ENCODE measurements around the gene CLECL1. TPM values are rescaled to one million over a fixed set of nuclear protein-coding genes. Genes with fewer than 3 reads are reported as not detected.
"Not testable (repeated sequence)": the region's sequence is repeated elsewhere in the genome, so short reads cannot be mapped to it uniquely, and the experiment has no call there.

Gene CLECL1
- total RNA-seq, 2 experiments from 2014 or later: 1.7 to 1.9 TPM

DNA sequence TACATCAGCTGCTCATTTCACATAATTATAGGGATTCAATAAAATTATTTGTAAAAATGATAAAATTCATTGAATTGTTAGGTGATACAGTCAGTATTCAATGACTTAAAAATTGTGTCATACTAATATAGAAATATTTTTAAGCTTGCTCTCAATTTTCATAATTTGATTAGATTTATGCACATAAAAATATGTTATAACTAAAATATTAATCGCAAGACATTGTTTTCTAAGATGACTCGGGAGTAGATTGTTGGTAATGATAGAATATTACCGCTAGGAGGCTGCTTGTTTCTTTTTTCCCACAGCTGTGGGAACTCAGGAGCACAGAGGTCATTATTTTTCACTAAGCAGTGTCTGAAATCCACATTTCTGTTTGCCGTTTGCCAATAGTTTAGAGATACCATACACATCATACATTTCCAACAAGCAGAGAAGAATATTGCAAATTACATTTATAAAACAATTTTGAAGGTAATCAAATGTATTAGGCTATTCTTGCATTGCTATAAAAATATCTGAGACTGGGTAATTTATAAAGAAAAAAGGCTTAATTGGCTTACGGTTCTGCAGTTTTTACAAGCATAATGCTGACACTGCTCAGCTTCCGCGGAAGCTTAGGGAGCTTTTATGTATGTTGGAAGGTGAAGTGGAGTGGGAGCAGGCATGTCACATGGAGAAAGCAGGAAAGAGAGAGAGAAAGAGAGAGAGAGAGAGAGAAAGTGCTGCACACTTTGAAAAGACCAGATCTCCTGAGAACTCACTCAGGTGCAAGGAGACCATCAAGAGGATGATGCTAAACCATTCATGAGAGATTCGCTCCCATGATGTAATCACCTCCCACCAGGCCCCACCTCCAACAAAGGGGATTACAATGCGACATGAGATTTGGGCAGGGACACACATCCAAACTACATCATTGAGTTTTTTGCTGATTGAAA lies 18.6 kb upstream of the CLECL1 start:
- no peaks in the 10 kb centered on the region for H3K9me3 Mint-ChIP-seq
- CTCF ChIA-PET: interaction anchor here (0.5 to 19.4 kb wide), 23 partner anchors 9 to 388 kb away, joined by 3 to 537 read pairs (median 6); partner anchors contain the start of genes CD69 and CLEC12B
- no peaks in the 10 kb centered on the region for H3K27me3 Mint-ChIP-seq (ENCODE audit: low read depth)
- peak overlapping the region; percentile 91 for H3K27ac Mint-ChIP-seq
- DNase-seq: peak; percentile 77
- peak overlapping the region; percentile 74 for H3K4me3 Mint-ChIP-seq
- H3K36me3 Mint-ChIP-seq (ENCODE audit: low read depth): peaks cover 43% of the 10 kb centered on the region
- peaks cover 48% of the 10 kb centered on the region for H3K4me1 Mint-ChIP-seq (ENCODE audit: low read depth)
- intact Hi-C loops (cut with micrococcal nuclease): loop anchor here (1.0 to 2.0 kb wide), 3 partner anchors 10 to 421 kb away; partner anchors contain the start of gene CLEC2B

DNA sequence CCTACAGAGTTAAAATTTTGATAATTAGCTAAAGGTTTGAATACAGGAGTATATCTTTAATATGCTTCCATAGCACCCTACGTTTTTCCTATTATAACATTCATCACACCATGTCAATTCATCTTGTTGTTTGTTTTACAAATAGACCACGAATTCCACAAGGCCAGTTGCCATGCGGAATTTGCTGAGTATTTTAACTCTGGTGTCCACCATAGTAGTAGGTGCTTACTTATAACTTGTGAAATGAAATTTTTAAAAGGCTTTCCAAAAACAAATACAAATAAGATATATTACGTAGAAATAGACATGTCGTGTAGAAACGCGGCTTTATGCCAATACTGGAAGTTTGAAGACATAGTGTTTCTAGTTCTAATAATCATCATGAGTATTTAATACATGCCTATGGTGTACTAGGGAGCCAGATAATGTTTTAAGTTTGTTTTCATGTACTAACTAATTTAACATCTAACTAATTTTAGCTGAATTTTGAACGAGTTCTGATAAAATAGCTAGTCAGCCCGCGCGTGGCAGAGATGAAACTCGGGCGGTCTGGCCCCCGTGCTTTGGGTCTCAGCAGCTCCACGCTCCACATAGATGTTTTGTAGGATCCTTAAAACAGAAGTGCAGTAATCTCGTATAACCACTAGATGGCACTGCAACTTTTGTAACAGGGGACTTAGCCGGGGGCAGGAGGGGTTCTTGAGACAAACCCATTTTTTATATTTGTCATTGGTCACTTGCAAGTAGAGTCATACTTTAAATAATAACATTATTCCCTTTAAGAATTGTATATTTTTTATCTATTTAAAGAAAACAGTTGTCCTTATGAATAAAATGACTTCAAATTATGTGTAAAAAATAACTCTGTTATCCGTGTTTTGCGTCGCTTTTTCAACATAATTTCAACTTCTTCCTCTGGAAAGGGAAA lies 17.6 kb upstream of the CLECL1 start:
- H3K4me3 Mint-ChIP-seq: peak overlapping the region; percentile 74
- peaks cover 44% of the 10 kb centered on the region for H3K4me1 Mint-ChIP-seq (ENCODE audit: low read depth)
- CTCF ChIA-PET: interaction anchor here (0.6 to 19.4 kb wide), 31 partner anchors 8 to 392 kb away, joined by 3 to 537 read pairs (median 5); partner anchors contain the start of genes CD69 and CLEC12B
- H3K27me3 Mint-ChIP-seq (ENCODE audit: low read depth): no peaks in the 10 kb centered on the region
- peak; percentile 68 for DNase-seq
- no peaks in the 10 kb centered on the region for H3K9me3 Mint-ChIP-seq
- H3K36me3 Mint-ChIP-seq (ENCODE audit: low read depth): peaks cover 36% of the 10 kb centered on the region
- peak overlapping the region; percentile 71 for H3K27ac Mint-ChIP-seq
- intact Hi-C loops (cut with micrococcal nuclease): loop anchor here (1.0 to 2.0 kb wide), 8 partner anchors 8 to 420 kb away; partner anchors contain the start of gene CLEC2B

DNA sequence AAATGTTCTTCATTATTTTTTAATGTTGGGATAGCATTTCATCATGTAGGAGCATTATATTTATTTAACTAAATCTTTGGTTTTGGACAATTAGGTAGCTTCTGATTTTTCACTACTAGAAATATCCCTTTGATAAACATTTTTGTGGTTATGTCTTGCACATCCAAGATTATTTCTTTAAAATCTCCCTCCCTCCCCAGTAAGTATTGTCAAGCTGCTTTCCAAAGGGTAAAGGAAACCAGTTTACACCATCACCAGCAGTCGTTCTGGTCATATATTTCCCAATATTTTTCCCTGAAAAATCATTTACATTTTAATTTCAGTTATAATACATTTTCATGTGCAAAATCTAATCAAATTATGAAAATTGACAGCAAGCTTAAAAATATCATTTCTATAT lies 16.7 kb upstream of the CLECL1 start:
- peaks cover 44% of the 10 kb centered on the region for H3K4me1 Mint-ChIP-seq (ENCODE audit: low read depth)
- no peak for DNase-seq
- no peaks in the 10 kb centered on the region for H3K27me3 Mint-ChIP-seq (ENCODE audit: low read depth)
- intact Hi-C loops (cut with micrococcal nuclease): loop anchor here (1.0 to 5.0 kb wide), 9 partner anchors 7 to 813 kb away; partner anchors contain the start of genes CLEC2B and GABARAPL1
- peak overlapping the region; percentile 8 for H3K27ac Mint-ChIP-seq
- H3K4me3 Mint-ChIP-seq: no peak overlapping the region
- H3K36me3 Mint-ChIP-seq (ENCODE audit: low read depth): peaks cover 27% of the 10 kb centered on the region
- CTCF ChIA-PET: interaction anchor here (0.6 to 19.4 kb wide), 25 partner anchors 9 to 680 kb away, joined by 3 to 537 read pairs (median 5); partner anchors contain the start of genes CD69 and CLEC12B
- H3K9me3 Mint-ChIP-seq: no peaks in the 10 kb centered on the region

DNA sequence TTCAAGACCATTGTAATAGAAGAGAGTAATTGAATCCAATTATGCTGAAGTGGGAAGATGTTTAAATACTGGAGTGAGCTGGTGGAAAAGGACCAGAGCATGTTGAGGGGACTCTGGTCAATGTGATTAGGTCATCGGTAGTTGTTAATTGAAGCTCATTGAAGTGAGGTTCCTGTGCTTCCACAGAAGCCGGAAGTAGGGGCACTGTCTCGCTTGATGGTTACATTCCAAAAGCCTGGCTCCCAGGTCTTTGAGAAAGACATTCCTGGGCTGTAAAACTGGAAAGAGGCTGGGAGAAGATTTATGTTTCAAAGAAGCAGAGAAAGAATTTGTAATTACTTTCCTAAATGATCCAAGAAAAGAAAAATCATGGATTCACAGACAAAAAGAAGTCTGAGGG lies 12.3 kb upstream of the CLECL1 start:
- intact Hi-C loops (cut with micrococcal nuclease): loop anchor here (5.0 kb wide), 1 partner anchor 817 kb away; no protein-coding TSS in a partner anchor

DNA sequence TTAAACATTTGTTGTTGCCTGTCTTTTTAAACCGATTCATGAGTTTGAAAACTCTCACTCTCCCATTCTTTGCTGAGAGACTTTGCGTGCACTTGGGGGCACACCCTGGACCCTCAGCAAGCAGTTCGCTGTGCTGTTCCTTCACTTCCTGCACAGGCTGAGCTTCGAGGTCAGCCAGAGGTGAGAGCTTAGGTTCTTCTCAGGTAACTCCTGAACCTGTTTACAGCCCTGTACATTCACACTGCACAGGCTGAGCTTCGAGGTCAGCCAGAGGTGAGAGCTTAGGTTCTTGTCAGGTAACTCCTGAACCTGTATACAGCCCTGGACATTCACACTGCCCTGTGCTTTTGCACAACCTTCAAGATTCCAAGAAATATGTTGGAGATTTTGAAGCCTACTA lies 9.8 kb upstream of the CLECL1 start:
- intact Hi-C loops (cut with micrococcal nuclease): loop anchor here (1.0 to 5.0 kb wide), 4 partner anchors 8 to 930 kb away; partner anchors contain the start of gene STYK1
- peak overlapping the region; percentile 71 for H3K4me3 Mint-ChIP-seq
- H3K9me3 Mint-ChIP-seq: no peaks in the 10 kb centered on the region
- no peaks in the 10 kb centered on the region for H3K27me3 Mint-ChIP-seq (ENCODE audit: low read depth)
- H3K36me3 Mint-ChIP-seq (ENCODE audit: low read depth): peaks cover 3% of the 10 kb centered on the region
- CTCF ChIA-PET: interaction anchor here (0.5 to 3.7 kb wide), 50 partner anchors 8 to 441 kb away, joined by 3 to 88 read pairs (median 4); partner anchors contain the start of genes CLEC2D and CLECL1
- H3K27ac Mint-ChIP-seq: peak overlapping the region; percentile 13
- peaks cover 62% of the 10 kb centered on the region for H3K4me1 Mint-ChIP-seq (ENCODE audit: low read depth)
- DNase-seq: no peak

More for the DNA sequence above, 12.3 kb upstream of the CLECL1 start:
- no peaks in the 10 kb centered on the region for H3K27me3 Mint-ChIP-seq (ENCODE audit: low read depth)
- no peaks in the 10 kb centered on the region for H3K36me3 Mint-ChIP-seq (ENCODE audit: low read depth)
- no peaks in the 10 kb centered on the region for H3K9me3 Mint-ChIP-seq
- no peak overlapping the region for H3K4me3 Mint-ChIP-seq
- CTCF ChIA-PET: interaction anchor here (0.7 to 19.4 kb wide), 4 partner anchors 54 to 430 kb away, joined by 3 to 537 read pairs (median 14); no protein-coding TSS in a partner anchor
- no peak overlapping the region for H3K27ac Mint-ChIP-seq
- peaks cover 51% of the 10 kb centered on the region for H3K4me1 Mint-ChIP-seq (ENCODE audit: low read depth)
- DNase-seq: no peak

DNA sequence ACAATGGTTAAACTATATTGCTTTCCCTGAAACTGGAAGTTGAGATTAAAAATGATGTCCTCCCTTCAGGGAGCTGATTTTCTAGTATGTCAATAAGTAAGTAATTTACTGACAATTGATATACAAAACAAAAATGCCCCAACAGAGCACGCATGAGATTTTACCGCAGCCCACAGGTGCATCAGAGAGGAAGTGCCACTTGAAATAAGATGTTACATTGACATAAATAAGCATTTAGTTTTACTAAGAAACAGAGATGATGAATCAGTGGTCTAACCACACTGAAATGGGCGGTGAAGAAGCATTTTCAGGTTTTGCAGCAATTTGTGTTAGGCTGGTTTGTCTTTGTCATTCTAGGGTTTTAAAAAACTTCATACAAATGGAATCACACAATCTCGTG lies 8.8 kb upstream of the CLECL1 start:
- H3K27me3 Mint-ChIP-seq (ENCODE audit: low read depth): no peaks in the 10 kb centered on the region
- peak overlapping the region; percentile 60 for H3K27ac Mint-ChIP-seq
- peak; percentile 91 for DNase-seq
- peaks cover 3% of the 10 kb centered on the region for H3K36me3 Mint-ChIP-seq (ENCODE audit: low read depth)
- peak overlapping the region; percentile 70 for H3K4me3 Mint-ChIP-seq
- intact Hi-C loops (cut with micrococcal nuclease): loop anchor here (1.0 to 5.0 kb wide), 11 partner anchors 8 to 931 kb away; partner anchors contain the start of genes CLECL1 and STYK1
- H3K9me3 Mint-ChIP-seq: no peaks in the 10 kb centered on the region
- CTCF ChIA-PET: interaction anchor here (0.9 to 2.7 kb wide), 10 partner anchors 9 to 411 kb away, joined by 3 to 88 read pairs (median 6); partner anchors contain the start of genes CLEC2D and CLECL1
- H3K4me1 Mint-ChIP-seq (ENCODE audit: low read depth): peaks cover 66% of the 10 kb centered on the region

DNA sequence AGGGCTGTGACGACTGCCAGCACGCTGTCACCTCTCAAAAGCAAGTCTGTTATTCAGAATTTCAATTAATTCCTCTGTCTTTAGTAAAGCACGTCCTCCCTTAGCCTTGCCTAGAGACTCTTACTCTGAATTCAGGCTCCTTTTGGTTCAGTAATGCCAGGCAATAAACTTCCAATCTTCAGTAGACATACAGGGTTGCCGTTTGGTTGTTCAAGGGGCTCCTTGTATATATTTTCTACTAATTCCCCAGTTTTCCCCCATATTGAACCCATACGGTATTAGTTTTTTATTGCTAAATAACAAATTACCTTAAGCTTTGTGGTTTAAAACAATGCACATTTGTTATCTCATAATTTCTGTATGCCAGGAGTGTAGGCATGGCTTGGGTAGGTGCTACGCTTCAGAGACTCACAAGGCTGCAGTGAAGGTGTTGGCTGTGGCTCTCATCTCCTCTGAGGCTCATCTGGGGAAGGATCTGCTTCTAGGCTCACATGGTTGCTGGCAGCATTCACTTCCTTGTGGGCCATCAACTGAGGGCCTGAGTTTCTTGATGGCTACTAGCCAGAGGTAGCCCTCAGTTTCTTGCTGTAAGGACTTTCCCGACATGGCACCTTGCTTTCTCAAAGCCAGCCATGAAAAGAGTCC lies 7.3 kb upstream of the CLECL1 start:
- Mint-ChIP-seq H3K27ac (peak overlapping the region; percentile 65), H3K36me3 (ENCODE audit: low read depth) (peaks cover 3% of the 10 kb centered on the region), H3K27me3 (ENCODE audit: low read depth) (no peaks in the 10 kb centered on the region), H3K4me1 (ENCODE audit: low read depth) (peaks cover 69% of the 10 kb centered on the region), H3K4me3 (peak overlapping the region; percentile 61), H3K9me3 (peaks cover 3% of the 10 kb centered on the region)
- no peak for DNase-seq
- intact Hi-C loops (cut with micrococcal nuclease): loop anchor here (2.0 to 5.0 kb wide), 3 partner anchors 33 to 932 kb away; partner anchors contain the start of gene STYK1
- CTCF ChIA-PET: interaction anchor here (1.5 kb wide), 1 partner anchor 32 kb away, joined by 3 read pairs; no protein-coding TSS in a partner anchor

DNA sequence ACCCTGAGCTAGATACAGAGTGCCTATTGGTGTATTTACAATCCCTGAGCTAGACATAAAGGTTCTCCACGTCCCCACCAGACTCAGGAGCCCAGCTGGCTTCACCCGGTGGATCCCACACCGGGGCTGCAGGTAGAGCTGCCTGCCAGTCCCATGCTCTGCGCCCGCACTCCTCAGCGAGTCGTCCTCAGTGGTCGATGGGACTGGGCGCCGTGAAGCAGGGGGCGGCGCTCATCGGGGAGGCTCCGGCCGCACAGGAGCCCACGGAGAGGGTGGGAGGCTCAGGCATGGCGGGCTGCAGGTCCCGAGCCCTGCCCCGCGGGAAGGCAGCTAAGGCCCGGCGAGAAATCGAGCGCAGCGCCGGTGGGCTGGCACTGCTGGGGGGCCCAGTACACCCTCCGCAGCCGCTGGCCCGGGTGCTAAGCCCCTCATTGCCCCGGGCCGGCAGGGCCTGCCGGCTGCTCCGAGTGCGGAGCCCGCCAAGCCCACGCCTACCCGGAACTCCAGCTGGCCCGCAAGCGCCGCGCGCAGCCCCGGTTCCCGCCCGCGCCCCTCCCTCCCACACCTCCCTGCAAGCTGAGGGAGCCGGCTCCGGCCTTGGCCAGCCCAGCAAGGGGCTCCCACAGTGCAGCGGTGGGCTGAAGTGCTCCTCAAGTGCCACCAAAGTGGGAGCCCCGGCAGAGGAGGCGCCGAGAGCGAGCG lies 6.7 kb upstream of the CLECL1 start:
- H3K9me3 Mint-ChIP-seq; H3K36me3 Mint-ChIP-seq (ENCODE audit: low read depth); DNase-seq; H3K27ac Mint-ChIP-seq; H3K27me3 Mint-ChIP-seq (ENCODE audit: low read depth): not testable (repeated sequence)
- H3K4me3 Mint-ChIP-seq: peak overlapping the region; percentile 61
- intact Hi-C loops (cut with micrococcal nuclease): loop anchor here (2.0 to 5.0 kb wide), 3 partner anchors 33 to 933 kb away; partner anchors contain the start of gene STYK1
- H3K4me1 Mint-ChIP-seq (ENCODE audit: low read depth): peaks cover 62% of the 10 kb centered on the region
- CTCF ChIA-PET: interaction anchor here (1.2 to 1.5 kb wide), 2 partner anchors 31 kb away, joined by 3 to 5 read pairs; no protein-coding TSS in a partner anchor

DNA sequence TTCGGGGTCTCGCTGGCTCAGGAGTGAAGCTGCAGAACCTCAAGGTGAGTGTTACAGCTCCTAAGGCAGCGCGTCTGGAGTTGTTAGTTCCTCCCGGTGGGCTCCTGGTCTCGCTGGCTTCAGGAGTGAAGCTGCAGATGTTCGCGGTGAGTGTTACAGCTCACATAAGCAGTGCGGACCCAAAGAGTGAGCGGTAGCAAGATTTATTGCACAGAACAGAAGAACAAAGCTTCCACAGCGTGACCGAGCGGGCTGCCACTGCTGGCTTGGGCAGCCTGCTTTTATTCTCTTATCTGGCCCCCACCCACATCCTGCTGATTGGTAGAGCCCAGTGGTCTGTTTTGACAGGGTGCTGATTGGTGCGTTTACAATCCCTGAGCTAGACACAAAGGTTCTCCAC lies 6.0 kb upstream of the CLECL1 start:
- intact Hi-C loops (cut with micrococcal nuclease); H3K9me3 Mint-ChIP-seq; DNase-seq; H3K36me3 Mint-ChIP-seq (ENCODE audit: low read depth); H3K27me3 Mint-ChIP-seq (ENCODE audit: low read depth): not testable (repeated sequence)
- peak overlapping the region; percentile 38 for H3K4me3 Mint-ChIP-seq
- H3K27ac Mint-ChIP-seq: peak overlapping the region; percentile 67
- peaks cover 64% of the 10 kb centered on the region for H3K4me1 Mint-ChIP-seq (ENCODE audit: low read depth)
- CTCF ChIA-PET: interaction anchor here (1.2 kb wide), 1 partner anchor 31 kb away, joined by 5 read pairs; no protein-coding TSS in a partner anchor

DNA sequence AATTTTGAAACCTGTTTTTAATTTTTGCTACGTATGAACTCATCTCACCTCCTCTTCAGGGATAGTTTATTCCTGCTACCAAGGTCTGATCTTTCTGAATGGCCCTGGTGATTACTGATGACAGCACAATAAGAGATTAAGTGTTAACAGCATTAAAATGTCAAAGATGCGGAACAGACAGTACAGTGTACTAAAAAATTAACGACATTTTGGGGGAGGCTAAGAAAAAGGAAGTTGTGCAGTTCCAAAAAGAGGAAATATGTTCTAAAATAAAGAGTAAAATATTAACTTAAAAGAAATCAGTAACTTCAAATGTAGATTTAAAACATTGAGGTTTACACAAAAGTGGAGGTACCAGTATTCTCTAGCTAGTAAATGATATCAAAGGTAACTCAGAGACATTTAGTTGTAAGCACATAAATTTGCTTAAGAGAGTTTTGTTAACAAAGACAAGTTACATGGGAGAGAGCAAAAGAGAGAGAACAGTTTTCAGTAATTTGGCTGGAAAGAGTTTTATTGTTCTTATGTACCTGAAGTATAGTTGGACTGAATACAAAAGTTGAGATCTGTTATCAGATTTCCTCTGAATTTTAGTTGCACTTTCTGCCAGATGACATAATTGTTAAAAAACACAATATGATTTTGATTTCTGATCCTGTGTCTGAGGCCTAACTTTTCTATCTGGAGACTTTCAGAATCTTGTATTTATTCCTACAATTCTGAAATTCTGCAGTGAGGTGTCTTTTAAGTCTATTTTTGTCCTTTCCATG lies 4.2 kb upstream of the CLECL1 start:
- DNase-seq: no peak
- peak overlapping the region; percentile 42 for H3K4me3 Mint-ChIP-seq
- H3K9me3 Mint-ChIP-seq: peaks cover 3% of the 10 kb centered on the region
- peak overlapping the region; percentile 65 for H3K27ac Mint-ChIP-seq
- H3K4me1 Mint-ChIP-seq (ENCODE audit: low read depth): peaks cover 62% of the 10 kb centered on the region
- peaks cover 3% of the 10 kb centered on the region for H3K36me3 Mint-ChIP-seq (ENCODE audit: low read depth)
- CTCF ChIA-PET: interaction anchor here (0.8 kb wide), 2 partner anchors 35 to 102 kb away, joined by 3 read pairs; no protein-coding TSS in a partner anchor
- intact Hi-C loops (cut with micrococcal nuclease): loop anchor here (2.0 kb wide), 1 partner anchor 62 kb away; no protein-coding TSS in a partner anchor
- no peaks in the 10 kb centered on the region for H3K27me3 Mint-ChIP-seq (ENCODE audit: low read depth)
